ENCODE data around the gene FAM107B.

- TF ChIP-seq, protein P1, sequence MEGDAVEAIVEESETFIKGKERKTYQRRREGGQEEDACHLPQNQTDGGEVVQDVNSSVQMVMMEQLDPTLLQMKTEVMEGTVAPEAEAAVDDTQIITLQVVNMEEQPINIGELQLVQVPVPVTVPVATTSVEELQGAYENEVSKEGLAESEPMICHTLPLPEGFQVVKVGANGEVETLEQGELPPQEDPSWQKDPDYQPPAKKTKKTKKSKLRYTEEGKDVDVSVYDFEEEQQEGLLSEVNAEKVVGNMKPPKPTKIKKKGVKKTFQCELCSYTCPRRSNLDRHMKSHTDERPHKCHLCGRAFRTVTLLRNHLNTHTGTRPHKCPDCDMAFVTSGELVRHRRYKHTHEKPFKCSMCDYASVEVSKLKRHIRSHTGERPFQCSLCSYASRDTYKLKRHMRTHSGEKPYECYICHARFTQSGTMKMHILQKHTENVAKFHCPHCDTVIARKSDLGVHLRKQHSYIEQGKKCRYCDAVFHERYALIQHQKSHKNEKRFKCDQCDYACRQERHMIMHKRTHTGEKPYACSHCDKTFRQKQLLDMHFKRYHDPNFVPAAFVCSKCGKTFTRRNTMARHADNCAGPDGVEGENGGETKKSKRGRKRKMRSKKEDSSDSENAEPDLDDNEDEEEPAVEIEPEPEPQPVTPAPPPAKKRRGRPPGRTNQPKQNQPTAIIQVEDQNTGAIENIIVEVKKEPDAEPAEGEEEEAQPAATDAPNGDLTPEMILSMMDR (IDR thresholded peaks at IDR 0.05) = no peak
- TF ChIP-seq POLR2A (IDR thresholded peaks at IDR 0.05) = no peak
Observed at GRCh38 chr10:14549496-14549895, 225.2 kb downstream of the FAM107B start.

All from thyroid gland (tissue), 4 donors.